Epithelial cell of umbilical artery (primary cell): Measurements from ENCODE around the gene ELK3. TPM values are rescaled to one million over a fixed set of nuclear protein-coding genes. Genes with fewer than 3 reads are reported as not detected.

Experiments
- total RNA-seq: library from RNA; depleted of rRNA; stranded (reverse); fragments of >200 nt; gene quantifications from 2 replicates; pipeline ENCODE4 v1.2.3, GENCODE V29; 2014

The ELK3 gene
- total RNA-seq: 26.0 and 27.2 TPM in 2 replicates

DNA sequence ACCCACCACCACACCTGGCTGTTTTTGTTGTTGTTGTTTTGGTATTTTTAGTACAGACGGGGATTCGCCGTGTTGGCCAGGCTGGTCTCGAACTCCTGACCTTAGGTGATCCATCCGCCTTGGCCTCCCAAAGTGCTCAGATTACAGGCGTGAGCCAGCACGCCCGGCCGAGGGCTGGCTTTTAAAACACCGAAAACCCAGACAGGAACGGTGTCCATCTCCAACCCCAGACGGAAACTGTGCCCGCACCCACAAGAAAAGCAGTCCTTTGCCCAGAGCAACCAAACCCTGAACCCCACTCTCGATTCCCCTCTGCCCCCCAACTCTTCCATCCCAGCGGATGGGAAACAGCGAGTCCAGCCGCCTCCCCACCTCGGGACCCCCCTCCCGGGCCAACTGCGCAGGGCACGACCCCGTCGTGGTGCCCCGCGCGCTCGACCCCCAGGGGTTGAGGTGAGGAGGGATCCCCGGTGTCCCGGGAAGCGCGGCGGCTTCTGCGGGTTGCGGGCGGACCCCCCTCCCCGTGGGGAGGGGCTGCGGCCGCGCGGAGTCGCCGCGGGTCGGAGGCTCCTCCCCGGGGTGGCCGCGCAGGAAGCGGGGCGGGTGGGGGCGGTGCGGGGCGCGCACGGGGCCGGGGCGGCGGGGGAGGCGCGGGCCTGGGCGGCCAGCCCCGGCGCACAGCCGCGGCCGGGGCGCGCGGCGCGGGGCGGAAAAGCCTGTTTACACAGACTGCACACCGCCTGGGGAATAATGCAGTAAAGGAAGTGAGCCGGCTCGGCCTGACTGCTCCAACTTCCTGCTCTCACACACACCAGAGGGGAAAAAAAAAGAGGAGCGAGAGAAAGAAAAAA is at the start of gene ELK3:
ELK3 (plus strand) TSS at position 651 of the 851 bp plus-strand sequence.

Other genes with a start within 250 kb of the ELK3 start
- under 0.01 and 0.61 TPM in 2 replicates for gene HAL, start 198.0 kb upstream of the ELK3 start, total RNA-seq
- gene LTA4H, start 158.8 kb upstream of the ELK3 start, total RNA-seq: 61.1 and 91.2 TPM in 2 replicates
- gene CDK17, start 206.1 kb downstream of the ELK3 start, total RNA-seq: 220 and 225 TPM in 2 replicates